NCI-H146 treated with DMSO at 0.1 percent for 48 hours (cell line): ENCODE results near the gene BCL3.

Experiments used
- DNase-seq: peaks from one replicate; lab custom pipeline; 2025; ENCODE audit not compliant: unreplicated experiment; lab: John Stamatoyannopoulos, UW

The BCL3 gene

DNA sequence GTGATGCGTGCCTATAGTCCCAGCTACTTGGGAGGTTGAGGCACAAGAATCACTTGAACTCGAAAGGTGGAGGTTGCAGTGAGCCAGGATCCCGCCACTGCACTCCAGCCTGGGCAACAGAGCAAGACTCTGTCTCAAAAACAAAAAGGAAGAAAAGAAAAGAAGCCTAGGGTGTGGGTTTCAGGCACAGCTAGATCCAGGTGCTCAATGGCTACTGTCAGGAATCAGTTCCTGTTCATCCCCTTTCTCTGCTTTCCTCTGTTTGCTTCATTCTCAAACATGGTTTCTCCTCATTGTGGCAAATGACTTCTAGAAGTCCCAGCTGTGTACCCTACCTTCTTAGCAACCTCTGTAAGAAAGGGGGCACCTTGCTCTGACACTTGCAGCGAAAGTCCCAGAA lies 35.0 kb downstream of the BCL3 start:
- DNase-seq = no peak

DNA sequence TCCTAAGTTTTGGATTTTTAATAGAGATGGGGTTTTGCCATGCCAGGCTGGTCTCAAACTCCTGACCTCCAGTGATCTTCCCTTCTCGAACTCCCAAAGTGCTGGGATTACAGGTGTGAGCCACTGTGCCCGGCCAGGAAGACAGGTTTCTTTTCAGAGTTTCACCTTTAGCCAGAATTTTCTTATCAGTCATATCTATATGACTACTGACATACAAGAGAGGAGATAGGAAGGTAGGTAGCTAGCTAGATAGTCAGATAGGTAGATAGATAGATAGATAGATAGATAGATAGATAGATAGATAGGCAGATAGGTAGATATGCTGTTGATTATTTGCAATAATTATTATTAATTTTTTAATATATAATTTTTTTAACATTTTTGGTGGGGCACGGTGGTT lies 36.8 kb downstream of the BCL3 start:
- DNase-seq = no peak

DNA sequence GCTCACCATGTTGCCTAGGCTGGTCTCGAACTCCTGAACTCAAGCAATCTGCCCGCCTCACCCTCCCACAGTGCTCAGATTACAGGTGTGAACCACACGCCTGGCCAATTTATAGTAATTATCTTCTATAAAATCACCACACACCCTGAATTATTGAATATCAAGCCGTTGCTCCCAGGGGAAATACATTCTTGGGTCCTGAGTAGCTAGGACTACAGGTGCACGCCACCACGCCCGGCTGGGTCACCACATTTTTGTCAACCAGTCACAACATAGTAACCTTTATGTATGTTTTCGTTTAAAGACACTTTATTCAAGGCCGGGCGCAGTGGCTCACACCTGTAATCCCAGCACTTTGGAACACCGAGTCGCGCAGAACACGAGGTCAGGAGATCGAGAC lies 37.5 kb downstream of the BCL3 start:
- DNase-seq = no peak

GRCh38 chr19:44788971-44789370 lies 40.5 kb downstream of the BCL3 start:
- no peak for DNase-seq

DNA sequence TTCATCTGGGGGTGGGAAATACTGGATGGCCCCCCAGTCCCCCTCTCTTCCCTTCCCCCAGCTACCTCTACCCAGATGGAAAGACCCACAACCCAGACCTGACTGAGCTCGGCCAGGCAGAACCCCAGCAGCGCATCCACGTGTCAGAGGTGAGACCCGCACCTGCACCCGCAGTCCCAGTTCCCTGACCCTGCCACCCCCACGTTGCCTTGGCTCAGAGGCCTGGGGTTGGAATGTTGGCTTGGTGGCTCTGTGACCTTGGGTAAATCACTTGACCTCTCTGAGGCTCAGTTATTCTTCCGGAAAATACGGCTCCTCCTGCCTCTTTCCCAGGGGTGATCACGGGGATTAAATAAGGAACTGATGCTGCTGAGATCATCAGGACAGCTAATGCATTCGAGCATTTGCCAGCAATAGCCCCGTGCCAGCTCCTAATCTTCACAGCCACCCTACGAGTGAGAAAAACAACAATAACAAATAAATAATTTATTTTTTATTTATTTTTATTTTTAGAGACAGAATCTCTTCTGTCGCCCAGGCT lies 41.5 kb downstream of the BCL3 start:
- DNase-seq = no peak

GRCh38 chr19:44792281-44792680 lies 43.8 kb downstream of the BCL3 start:
- peak; percentile 78 for DNase-seq

DNA sequence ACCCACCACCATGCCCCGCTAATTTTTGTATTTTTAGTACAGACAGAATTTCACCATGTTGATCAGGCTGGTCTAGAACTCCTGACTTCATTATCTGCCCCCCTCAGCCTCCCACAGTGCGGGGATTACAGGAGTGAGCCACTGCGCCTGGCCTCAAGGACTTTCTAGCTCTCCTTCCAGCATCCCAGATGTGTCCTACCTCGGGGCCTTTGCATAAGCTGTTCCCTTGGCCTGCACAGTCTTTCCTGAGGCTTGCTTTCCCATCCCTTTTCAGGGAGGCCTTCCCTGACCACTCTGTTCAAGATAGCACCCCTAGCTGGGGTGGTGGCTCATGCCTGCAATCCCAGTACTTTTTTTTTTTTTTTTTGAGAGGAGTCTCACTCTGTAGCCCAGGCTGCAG lies 46.1 kb downstream of the BCL3 start:
- DNase-seq = no peak

DNA sequence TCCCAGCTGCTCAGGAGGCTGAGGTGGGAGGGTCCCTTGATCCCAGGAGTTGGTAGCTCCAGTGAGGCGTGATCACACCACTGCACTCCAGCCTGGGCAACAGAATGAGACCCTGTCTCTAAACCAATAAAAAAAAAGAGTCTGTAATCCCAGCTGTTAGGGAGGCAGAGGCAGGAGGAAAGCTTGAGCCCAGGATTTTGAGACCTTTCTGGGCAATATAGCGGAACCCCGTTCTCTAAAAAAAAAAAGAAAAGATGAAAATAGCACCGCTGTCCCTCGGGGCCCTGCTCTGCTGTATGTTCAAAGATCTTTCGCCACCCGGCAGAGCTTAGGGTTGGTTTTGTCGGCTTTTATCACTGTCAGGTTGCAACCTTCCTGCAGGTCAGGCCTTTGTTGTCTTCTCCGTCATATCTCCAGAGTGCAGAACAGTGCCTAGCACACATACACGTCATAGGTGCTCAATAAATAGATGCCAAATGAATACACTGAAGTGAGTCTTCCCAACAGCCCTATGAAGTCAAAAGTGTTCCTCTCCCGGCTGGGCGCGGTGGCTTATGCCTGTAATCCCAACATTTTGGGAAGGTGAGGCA lies 47.0 kb downstream of the BCL3 start:
- no peak for DNase-seq

DNA sequence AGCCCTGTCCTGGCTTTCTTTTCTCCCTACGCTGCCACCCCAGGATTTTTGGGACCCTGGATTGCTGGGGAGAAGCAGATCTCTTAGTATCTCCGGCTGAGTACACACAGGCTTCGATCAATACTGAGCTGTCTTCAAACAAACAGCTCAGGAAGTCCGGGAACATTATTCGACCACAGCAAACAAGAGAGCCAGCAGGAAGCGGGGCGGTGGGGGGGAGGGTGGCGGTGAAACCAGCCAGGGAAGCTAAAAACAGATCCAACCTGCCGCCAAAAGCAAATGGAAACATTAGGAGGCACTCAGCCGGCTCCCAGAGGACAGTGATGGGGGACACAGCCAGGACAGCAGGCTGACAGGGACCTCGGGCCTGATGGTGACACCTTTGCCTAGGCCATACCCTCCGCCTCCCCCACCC lies 48.2 kb downstream of the BCL3 start:
- peak; percentile 97 for DNase-seq

DNA sequence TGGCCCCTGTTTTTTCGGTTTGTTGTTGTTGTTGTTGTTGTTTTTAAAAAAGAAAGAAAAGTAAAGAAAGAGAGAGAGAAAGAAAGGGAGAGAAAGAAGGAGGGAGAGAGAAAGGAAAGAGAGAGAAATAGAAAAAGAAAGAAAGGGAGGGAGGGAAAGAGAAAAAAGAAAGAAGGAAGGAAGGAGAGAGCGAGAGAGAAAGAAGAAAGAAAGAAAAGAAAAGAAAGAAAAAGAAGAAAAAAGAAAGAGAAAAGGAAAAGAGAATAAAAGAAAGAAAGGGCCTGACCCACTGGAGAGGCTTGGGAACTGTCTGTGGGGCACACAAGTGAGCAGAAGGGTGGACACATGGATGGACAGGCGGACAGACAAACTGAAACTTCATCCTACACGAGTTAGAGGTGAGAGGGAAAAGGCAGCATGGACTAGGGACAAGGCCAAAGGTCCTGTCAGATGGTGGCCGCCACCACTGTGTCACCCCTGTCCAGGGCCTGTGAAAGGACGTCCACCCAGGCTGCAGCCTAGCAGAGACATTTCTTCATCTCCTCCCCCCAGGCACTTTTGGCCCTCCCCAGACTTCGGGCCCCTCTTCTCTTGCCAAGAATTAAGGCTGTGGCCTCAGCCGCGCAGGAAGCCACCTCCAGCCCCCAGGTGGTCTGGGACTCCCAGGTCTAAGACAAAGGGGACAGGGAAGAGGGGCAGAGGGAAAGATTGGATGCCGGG lies 51.3 kb downstream of the BCL3 start:
- DNase-seq = no peak

DNA sequence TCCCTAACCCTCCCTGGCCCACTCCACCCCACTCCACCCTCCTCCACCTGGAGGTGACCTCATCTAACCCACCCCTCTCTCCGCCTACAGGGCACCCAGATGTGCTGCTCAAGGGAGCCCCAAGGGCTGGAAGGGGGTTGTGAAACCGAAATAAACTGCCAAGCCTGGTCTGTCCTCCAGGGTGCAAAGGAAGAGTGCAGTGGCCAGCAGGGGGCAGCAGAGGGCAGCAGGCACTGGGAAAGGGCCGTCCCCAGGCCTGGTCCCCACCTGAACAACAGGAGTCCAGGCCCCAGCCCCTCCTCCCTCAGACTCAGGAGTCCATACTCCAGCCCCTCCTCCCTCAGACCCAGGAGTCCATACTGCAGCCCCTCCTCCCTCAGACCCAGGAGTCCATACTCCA lies 52.0 kb downstream of the BCL3 start:
- DNase-seq = peak; percentile 64

DNA sequence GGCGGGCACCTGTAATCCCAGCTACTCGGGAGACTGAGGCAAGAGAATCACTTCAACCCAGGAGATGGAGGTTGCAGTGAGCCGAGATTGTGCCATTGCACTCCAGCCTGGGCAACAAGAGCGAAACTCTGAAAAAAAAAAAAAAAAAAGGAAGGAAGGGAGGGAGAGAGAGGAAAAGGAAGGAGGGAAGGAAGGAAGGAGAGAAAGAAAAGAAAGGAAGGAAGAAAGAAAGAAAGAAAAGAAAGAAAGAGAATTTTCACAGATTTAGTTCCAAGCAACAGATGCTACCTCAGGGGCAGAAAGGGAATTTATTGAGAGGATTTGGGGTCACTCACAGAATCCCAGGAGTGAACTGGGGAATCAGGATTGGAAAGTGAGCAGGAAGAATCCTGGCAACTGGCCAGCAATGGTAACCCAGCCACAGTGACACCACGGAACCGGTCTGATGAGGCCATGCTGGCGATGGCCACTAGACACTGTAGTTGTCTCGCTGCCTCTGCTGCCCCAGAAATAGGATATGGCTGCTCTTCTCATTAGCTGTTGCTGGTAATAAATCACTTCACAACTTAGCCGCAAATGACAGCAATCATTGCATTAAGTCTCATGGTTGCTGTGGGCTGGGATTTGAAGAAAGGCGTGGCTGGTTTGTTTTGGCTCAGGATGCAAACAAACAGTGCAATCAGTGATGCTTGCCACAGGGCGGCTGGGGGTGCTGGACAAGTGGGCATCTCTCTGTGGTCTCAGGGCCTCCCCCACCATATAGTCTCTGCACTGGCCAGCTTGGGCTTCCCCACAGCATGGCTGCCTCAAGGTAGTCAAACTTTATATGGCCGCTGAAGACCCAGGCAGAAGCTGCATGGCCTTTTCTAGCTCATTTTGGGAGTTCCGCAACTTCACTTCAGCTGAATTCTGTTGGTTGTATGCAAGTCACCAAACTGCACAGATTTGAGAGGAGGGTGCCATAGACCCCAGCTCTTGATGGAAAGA lies 55.2 kb downstream of the BCL3 start:
- no peak for DNase-seq

GRCh38 chr19:44806291-44806690 lies 57.8 kb downstream of the BCL3 start:
- DNase-seq = no peak

DNA sequence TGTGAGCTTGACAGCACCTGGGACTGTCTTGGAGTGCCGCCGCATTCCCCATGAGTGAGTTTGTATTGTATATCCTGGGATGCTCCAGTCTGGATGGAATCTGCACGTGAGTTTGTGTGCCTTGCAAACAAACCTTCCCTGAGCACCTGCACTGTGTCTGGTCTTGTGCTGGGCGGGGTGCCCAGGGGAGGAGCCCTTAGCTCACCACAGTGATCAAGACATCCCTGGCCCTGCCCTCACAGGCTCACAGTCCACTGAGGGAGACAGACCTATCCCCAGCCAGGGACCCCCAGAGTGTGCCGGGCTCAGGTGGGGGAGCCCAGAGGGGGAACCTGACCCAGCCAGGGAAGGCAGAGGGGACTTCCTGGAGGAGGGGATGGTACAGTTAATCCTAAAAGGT lies 58.7 kb downstream of the BCL3 start:
- DNase-seq = peak; percentile 87

GRCh38 chr19:44807652-44808462 lies 59.3 kb downstream of the BCL3 start:
- peak; percentile 96 for DNase-seq

DNA sequence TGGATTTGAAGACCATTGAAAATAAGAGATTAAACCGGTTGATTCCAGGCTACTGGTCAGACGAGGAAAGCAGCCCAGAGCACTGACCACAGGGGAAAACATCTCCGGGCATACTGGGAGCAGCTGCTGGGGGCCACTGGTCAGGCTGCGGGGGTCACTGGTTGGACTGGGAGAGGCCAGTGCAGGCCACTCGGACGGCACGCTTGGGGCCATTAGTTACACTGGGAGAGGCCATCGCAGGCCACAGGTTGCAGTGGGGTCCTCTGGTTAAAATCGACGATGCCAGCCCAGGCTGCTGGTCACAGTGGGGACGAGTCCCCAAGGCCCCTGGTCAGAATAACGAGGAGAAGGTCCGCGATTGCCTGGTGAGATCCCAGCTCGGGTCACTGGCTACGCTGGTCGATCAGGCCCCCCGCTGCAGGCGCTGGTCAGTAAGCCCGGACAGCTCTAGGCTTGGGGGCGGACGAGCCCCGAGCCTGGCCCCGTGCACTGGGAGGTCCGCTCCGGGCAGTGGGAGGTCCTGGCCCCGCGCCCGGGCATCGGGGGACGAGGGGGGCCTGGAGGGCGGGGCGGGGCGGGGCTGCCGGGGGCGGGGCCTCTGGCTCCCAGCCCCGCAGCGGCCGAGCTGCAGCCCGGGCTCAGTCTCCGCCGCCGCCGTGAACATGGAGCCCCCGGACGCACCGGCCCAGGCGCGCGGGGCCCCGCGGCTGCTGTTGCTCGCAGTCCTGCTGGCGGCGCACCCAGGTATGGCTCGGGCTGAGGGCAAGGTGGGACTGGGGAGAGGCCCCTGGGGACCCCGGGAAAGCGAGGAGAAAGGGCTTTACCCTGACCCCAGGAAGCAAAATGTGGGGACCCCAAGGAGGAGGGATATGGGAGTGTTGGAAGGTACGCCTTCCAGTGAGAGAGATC lies 60.2 kb downstream of the BCL3 start, which contains the start of gene BCAM:
BCAM (plus strand) TSS at position 641 of the 909 bp plus-strand sequence; CDS start at position 663, 22 bp downstream.
- DNase-seq = peak; percentile 53
